ENCODE data around the gene POLG. TPM values are rescaled to one million over a fixed set of nuclear protein-coding genes. Genes with fewer than 3 reads are reported as not detected.

The POLG gene
- total and polyA plus RNA-seq, 2 of the 13 experiments (the other 11 are each of a cell fraction or from before 2014, with no cell fraction given) = 26.6 to 35.5 TPM

- no peak for TF ChIP-seq PATZ1 (CRISPR knock-in tag; IDR thresholded peaks at IDR 0.05)
- TF ChIP-seq ZNF12 (CRISPR knock-in tag; IDR thresholded peaks at IDR 0.05) = no peak
- no peak for TF ChIP-seq MAF1 (CRISPR knock-in tag; IDR thresholded peaks at IDR 0.05; ENCODE audit: borderline replicate concordance)
- no peak for TF ChIP-seq KAT2B (IDR thresholded peaks at IDR 0.05; ENCODE audit: borderline replicate concordance, low read depth, low read length)
- TF ChIP-seq SMAD3 (CRISPR knock-in tag; IDR thresholded peaks at IDR 0.05) = no peak
- no peak for TF ChIP-seq PBX3 (CRISPR knock-in tag; IDR thresholded peaks at IDR 0.05; ENCODE audit: borderline replicate concordance)
- TF ChIP-seq SAP130 (CRISPR knock-in tag; IDR thresholded peaks at IDR 0.05; ENCODE audit: low read depth) = no peak
- no peak for TF ChIP-seq BATF2 (CRISPR knock-in tag; IDR thresholded peaks at IDR 0.05)
- TF ChIP-seq ZIK1 (CRISPR knock-in tag; IDR thresholded peaks at IDR 0.05; ENCODE audit: borderline replicate concordance, low read depth) = no peak
Observed at GRCh38 chr15:89326316-89326715, 8.3 kb downstream of the POLG start (continued).

Measured in HepG2 (cell line).